SK-N-SH (cell line): ENCODE data around the gene SVOP.

ENCODE experiments used
- ELF1 ChIP-seq: IDR thresholded peaks from 2 replicates; pipeline ENCODE4 v1.4.0; 2012
- EZH2phosphoT487 ChIP-seq: fragments of 200-600 bp; sonication (generic); IDR thresholded peaks from 2 replicates; pipeline ENCODE4 v1.6.1; 2017; ENCODE audit warnings: low read depth, mixed run types, mild to moderate bottlenecking, antibody characterized with exemption, moderate library complexity, borderline replicate concordance
- FOXM1 ChIP-seq: IDR thresholded peaks from 2 replicates; pipeline ENCODE4 v1.4.0; 2012; ENCODE audit warnings: low read depth, mild to moderate bottlenecking
- MAX ChIP-seq: IDR thresholded peaks from 2 replicates; pipeline ENCODE4 v1.4.0; 2012; ENCODE audit warnings: low read depth
- POLR2AphosphoS5 ChIP-seq: IDR thresholded peaks from 2 replicates; pipeline ENCODE4 v1.6.1; 2012; ENCODE audit warnings: low read depth, low read length
- RAD21 ChIP-seq: IDR thresholded peaks from 2 replicates; pipeline ENCODE4 v1.6.1; 2012; ENCODE audit warnings: mild to moderate bottlenecking, low read length
- RFX5 ChIP-seq: IDR thresholded peaks from 2 replicates; pipeline ENCODE4 v1.6.1; 2012; ENCODE audit warnings: mild to moderate bottlenecking, improper control_type of control experiment, low read length
- YY1 ChIP-seq: IDR thresholded peaks from 2 replicates; pipeline ENCODE4 v1.4.0; 2012; ENCODE audit warnings: low read depth, mild to moderate bottlenecking
- ZBTB33 ChIP-seq: IDR thresholded peaks from 2 replicates; pipeline ENCODE4 v1.4.0; 2012; ENCODE audit warnings: low read depth, borderline replicate concordance
- TF ChIP-seq, protein P1 (sequence below): fragments of 200-600 bp; sonication (generic); IDR thresholded peaks from 2 replicates; pipeline ENCODE4 v1.6.1; 2017; ENCODE audit warnings: antibody characterized with exemption, mild to moderate bottlenecking, moderate library complexity

- TF ChIP-seq, protein P1, sequence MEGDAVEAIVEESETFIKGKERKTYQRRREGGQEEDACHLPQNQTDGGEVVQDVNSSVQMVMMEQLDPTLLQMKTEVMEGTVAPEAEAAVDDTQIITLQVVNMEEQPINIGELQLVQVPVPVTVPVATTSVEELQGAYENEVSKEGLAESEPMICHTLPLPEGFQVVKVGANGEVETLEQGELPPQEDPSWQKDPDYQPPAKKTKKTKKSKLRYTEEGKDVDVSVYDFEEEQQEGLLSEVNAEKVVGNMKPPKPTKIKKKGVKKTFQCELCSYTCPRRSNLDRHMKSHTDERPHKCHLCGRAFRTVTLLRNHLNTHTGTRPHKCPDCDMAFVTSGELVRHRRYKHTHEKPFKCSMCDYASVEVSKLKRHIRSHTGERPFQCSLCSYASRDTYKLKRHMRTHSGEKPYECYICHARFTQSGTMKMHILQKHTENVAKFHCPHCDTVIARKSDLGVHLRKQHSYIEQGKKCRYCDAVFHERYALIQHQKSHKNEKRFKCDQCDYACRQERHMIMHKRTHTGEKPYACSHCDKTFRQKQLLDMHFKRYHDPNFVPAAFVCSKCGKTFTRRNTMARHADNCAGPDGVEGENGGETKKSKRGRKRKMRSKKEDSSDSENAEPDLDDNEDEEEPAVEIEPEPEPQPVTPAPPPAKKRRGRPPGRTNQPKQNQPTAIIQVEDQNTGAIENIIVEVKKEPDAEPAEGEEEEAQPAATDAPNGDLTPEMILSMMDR, result no peak
- TF ChIP-seq YY1, result no peak
- TF ChIP-seq MAX, result no peak
- TF ChIP-seq RFX5, result no peak
- TF ChIP-seq ELF1, result no peak
- no peak for TF ChIP-seq FOXM1
- no peak for TF ChIP-seq POLR2AphosphoS5
- no peak for TF ChIP-seq EZH2phosphoT487
- TF ChIP-seq ZBTB33, result no peak
- TF ChIP-seq RAD21, result no peak
These were observed 47.2 kb downstream of the SVOP start for GRCh38 chr12:108973629-108974152.
